ENCODE measurements around the gene DDX56. TPM values are rescaled to one million over a fixed set of nuclear protein-coding genes. Genes with fewer than 3 reads are reported as not detected.

Gene DDX56
- total RNA-seq, 6 experiments from 2014 or later = 62.2 to 81.9 (median 70.1) TPM

- H3K4me1 Mint-ChIP-seq (ENCODE audit: low read depth) = peaks cover 24% of the 10 kb centered on the region
- DNase-seq = no peak
- H3K4me3 Mint-ChIP-seq = peak overlapping the region; percentile 91
- H3K27me3 Mint-ChIP-seq (ENCODE audit: insufficient read depth) = no peaks in the 10 kb centered on the region; the same call in 1 of the 2 replicates
- TF ChIP-seq CTCF (IDR thresholded peaks at IDR 0.05) = no peak
- H3K27ac Mint-ChIP-seq = peak overlapping the region; percentile 95
- H3K36me3 Mint-ChIP-seq (ENCODE audit: low read depth) = peaks cover 21% of the 10 kb centered on the region
- H3K9me3 Mint-ChIP-seq = no peaks in the 10 kb centered on the region
These were observed 7.5 kb upstream of the DDX56 start for GRCh38 chr7:44580945-44581878.

GRCh38 chr7:44576228-44576627 is 2.5 kb upstream of the DDX56 start:
- H3K9me3 Mint-ChIP-seq = no peaks in the 10 kb centered on the region
- peak overlapping the region; percentile 37 for H3K27ac Mint-ChIP-seq
- peaks cover 44% of the 10 kb centered on the region for H3K4me1 Mint-ChIP-seq (ENCODE audit: low read depth)
- TF ChIP-seq CTCF (IDR thresholded peaks at IDR 0.05) = no peak
- peaks cover 57% of the 10 kb centered on the region for H3K36me3 Mint-ChIP-seq (ENCODE audit: low read depth)
- H3K27me3 Mint-ChIP-seq (ENCODE audit: insufficient read depth) = no peaks in the 10 kb centered on the region; the same call in 1 of the 2 replicates
- H3K4me3 Mint-ChIP-seq = no peak overlapping the region
- DNase-seq = no peak

GRCh38 chr7:44575054-44575453 is 1.3 kb upstream of the DDX56 start:
- H3K27me3 Mint-ChIP-seq (ENCODE audit: insufficient read depth) = no peaks in the 10 kb centered on the region; the same call in 1 of the 2 replicates
- H3K27ac Mint-ChIP-seq = peak overlapping the region; percentile 95; the same call in 1 of the 2 replicates
- no peak for DNase-seq
- no peaks in the 10 kb centered on the region for H3K9me3 Mint-ChIP-seq
- peak overlapping the region; percentile 100 for H3K4me3 Mint-ChIP-seq
- no peak for TF ChIP-seq CTCF (IDR thresholded peaks at IDR 0.05)
- H3K4me1 Mint-ChIP-seq (ENCODE audit: low read depth) = peaks cover 36% of the 10 kb centered on the region
- peaks cover 53% of the 10 kb centered on the region for H3K36me3 Mint-ChIP-seq (ENCODE audit: low read depth)

- no peak for DNase-seq
- TF ChIP-seq CTCF (IDR thresholded peaks at IDR 0.05) = no peak
- Mint-ChIP-seq H3K4me1 (ENCODE audit: low read depth) (peaks cover 32% of the 10 kb centered on the region), H3K27ac (peak overlapping the region; percentile 95), H3K27me3 (ENCODE audit: insufficient read depth) (no peaks in the 10 kb centered on the region; the same call in 1 of the 2 replicates), H3K9me3 (no peaks in the 10 kb centered on the region), H3K4me3 (peak overlapping the region; percentile 100), H3K36me3 (ENCODE audit: low read depth) (peaks cover 51% of the 10 kb centered on the region)
These were observed 672 bp upstream of the DDX56 start for GRCh38 chr7:44574287-44574872.

GRCh38 chr7:44572771-44573170 is 937 bp downstream of the DDX56 start:
- peak overlapping the region; percentile 95 for H3K27ac Mint-ChIP-seq
- TF ChIP-seq CTCF (IDR thresholded peaks at IDR 0.05) = no peak
- H3K27me3 Mint-ChIP-seq (ENCODE audit: insufficient read depth) = no peaks in the 10 kb centered on the region; the same call in 1 of the 2 replicates
- no peak for DNase-seq
- H3K9me3 Mint-ChIP-seq = no peaks in the 10 kb centered on the region
- H3K4me3 Mint-ChIP-seq = peak overlapping the region; percentile 100
- peaks cover 32% of the 10 kb centered on the region for H3K4me1 Mint-ChIP-seq (ENCODE audit: low read depth)
- H3K36me3 Mint-ChIP-seq (ENCODE audit: low read depth) = peaks cover 59% of the 10 kb centered on the region

Measured in HFFc6 (cell line).